DOHH2 (cell line): ENCODE data around the gene ROBO1.

Source experiments
- H3F3A ChIP-seq: fragments of 200-600 bp; sonication (generic), shearing (Covaris generic); 2 replicates; pipeline ENCODE4 v1.6.0; 2016; ENCODE audit warnings: antibody characterized with exemption, mild to moderate bottlenecking; ENCODE audit not compliant: control insufficient read depth, insufficient read depth
- H3K27ac ChIP-seq: fragments of 200-600 bp; sonication (generic); 2 replicates; pipeline ENCODE4 v1.5.1; 2014; ENCODE audit warnings: low read depth, mild to moderate bottlenecking, low read length, moderate library complexity
- H3K27me3 ChIP-seq: fragments of 200-600 bp; sonication (generic); 2 replicates; pipeline ENCODE4 v1.6.1; 2014; ENCODE audit warnings: mild to moderate bottlenecking, low read length, mixed read lengths; ENCODE audit not compliant: control insufficient read depth
- H3K36me3 ChIP-seq: fragments of 200-600 bp; sonication (generic); 2 replicates; pipeline ENCODE4 v1.6.1; 2014; ENCODE audit warnings: mild to moderate bottlenecking, low read length, moderate library complexity, mixed read lengths; ENCODE audit not compliant: control insufficient read depth
- H3K4me1 ChIP-seq: fragments of 200-600 bp; sonication (generic); 2 replicates; pipeline ENCODE4 v1.6.1; 2014; ENCODE audit warnings: mild to moderate bottlenecking, low read length, mixed read lengths; ENCODE audit not compliant: control insufficient read depth
- H3K4me2 ChIP-seq: fragments of 200-600 bp; sonication (generic); 2 replicates; pipeline ENCODE4 v1.6.0; 2014; ENCODE audit warnings: mild to moderate bottlenecking, low read length, moderate library complexity
- H3K4me3 ChIP-seq: fragments of 200-600 bp; sonication (generic); 2 replicates; pipeline ENCODE4 v1.5.1; 2014; ENCODE audit warnings: mild to moderate bottlenecking, low read length, mixed read lengths
- H3K79me2 ChIP-seq: fragments of 200-600 bp; sonication (generic); 2 replicates; pipeline ENCODE4 v1.6.1; 2014; ENCODE audit warnings: mild to moderate bottlenecking, low read length, mixed read lengths; ENCODE audit not compliant: control insufficient read depth
- H3K9me2 ChIP-seq: fragments of 200-600 bp; sonication (generic); replicated peaks from 2 replicates; pipeline ENCODE4 v1.6.1; 2014; ENCODE audit warnings: mild to moderate bottlenecking, low read length, mixed read lengths; ENCODE audit not compliant: control insufficient read depth
- H3K9me3 ChIP-seq: fragments of 200-600 bp; sonication (generic); 2 replicates; pipeline ENCODE4 v1.6.1; 2014; ENCODE audit warnings: antibody characterized with exemption, low read length, mixed read lengths; ENCODE audit not compliant: control insufficient read depth, insufficient read depth
- H4K20me1 ChIP-seq: fragments of 200-600 bp; sonication (generic); 2 replicates; pipeline ENCODE4 v1.6.0; 2014; ENCODE audit warnings: low read depth, mild to moderate bottlenecking, antibody characterized with exemption, low read length, moderate library complexity; ENCODE audit not compliant: control insufficient read depth, insufficient read depth
- CTCF ChIP-seq: fragments of 200-600 bp; sonication (generic); IDR thresholded peaks from one replicate; pipeline ENCODE4 v1.5.1; 2014; ENCODE audit warnings: antibody characterized with exemption, mild to moderate bottlenecking, low read depth, low read length; ENCODE audit not compliant: poor library complexity, severe bottlenecking
- EZH2phosphoT487 ChIP-seq: fragments of 200-600 bp; sonication (generic); IDR thresholded peaks from 2 replicates; pipeline ENCODE4 v1.6.1; 2017; ENCODE audit warnings: borderline replicate concordance, mild to moderate bottlenecking, antibody characterized with exemption, low read length, moderate library complexity, mixed read lengths

ROBO1 gene

GRCh38 chr3:78838362-78838761 lies 929.4 kb downstream of the ROBO1 start:
- Histone ChIP-seq H3K4me2 (no peak overlapping the region), H3K79me2 (no peaks in the 10 kb centered on the region), H3K4me1 (no peaks in the 10 kb centered on the region)

DNA sequence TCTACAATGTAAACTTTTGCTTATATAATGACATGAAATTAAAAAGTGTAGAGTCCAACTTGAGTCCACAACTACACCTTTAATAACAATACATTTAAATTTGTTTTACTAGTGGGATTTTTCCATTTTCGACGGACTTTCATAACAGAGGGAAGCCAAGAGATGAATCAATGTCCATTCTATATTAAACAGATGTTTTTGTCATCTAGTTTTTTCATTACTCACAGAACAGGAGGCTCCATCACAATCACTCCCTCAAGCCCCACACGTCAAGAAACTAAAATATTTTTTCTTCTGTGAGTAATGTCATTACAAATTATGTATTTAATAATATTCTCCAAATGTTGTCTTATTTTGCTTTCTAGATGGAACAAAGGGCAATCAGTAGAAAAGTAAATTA lies 932.9 kb downstream of the ROBO1 start:
- H3K4me2 ChIP-seq = no peak overlapping the region
- H3K4me3 ChIP-seq = no peak overlapping the region
- no peaks in the 10 kb centered on the region for H3F3A ChIP-seq
- H4K20me1 ChIP-seq = no peaks in the 10 kb centered on the region
- H3K36me3 ChIP-seq = no peaks in the 10 kb centered on the region
- H3K9me2 ChIP-seq = no peaks in the 10 kb centered on the region
- no peaks in the 10 kb centered on the region for H3K4me1 ChIP-seq
- H3K27me3 ChIP-seq = no peaks in the 10 kb centered on the region
- H3K9me3 ChIP-seq = 0 out of 2 replicates have a peak, but pooled peaks cover 3% of the 10 kb centered on the region
- TF ChIP-seq CTCF (no peak), EZH2phosphoT487 (no peak)
- no peaks in the 10 kb centered on the region for H3K79me2 ChIP-seq
- H3K27ac ChIP-seq = no peak overlapping the region

More at GRCh38 chr3:78838362-78838761, 929.4 kb downstream of the ROBO1 start:
- TF ChIP-seq CTCF (no peak), EZH2phosphoT487 (no peak)
- H3K4me3 ChIP-seq = no peak overlapping the region
- H3K36me3 ChIP-seq = no peaks in the 10 kb centered on the region
- H3F3A ChIP-seq = no peaks in the 10 kb centered on the region
- H3K27me3 ChIP-seq = no peaks in the 10 kb centered on the region
- no peak overlapping the region for H3K27ac ChIP-seq
- no peaks in the 10 kb centered on the region for H3K9me3 ChIP-seq
- no peaks in the 10 kb centered on the region for H4K20me1 ChIP-seq
- H3K9me2 ChIP-seq = no peaks in the 10 kb centered on the region

- H3K36me3 ChIP-seq = no peaks in the 10 kb centered on the region
- H3K79me2 ChIP-seq = no peaks in the 10 kb centered on the region
- no peaks in the 10 kb centered on the region for H3K9me2 ChIP-seq
- no peaks in the 10 kb centered on the region for H4K20me1 ChIP-seq
- no peak for TF ChIP-seq EZH2phosphoT487
- TF ChIP-seq CTCF = no peak
- no peaks in the 10 kb centered on the region for H3K27me3 ChIP-seq
- H3K4me1 ChIP-seq = no peaks in the 10 kb centered on the region
- 0 out of 2 replicates have a peak, but pooled peaks cover 3% of the 10 kb centered on the region for H3K9me3 ChIP-seq
- no peak overlapping the region for H3K27ac ChIP-seq
- no peak overlapping the region for H3K4me3 ChIP-seq
- H3F3A ChIP-seq = no peaks in the 10 kb centered on the region
- no peak overlapping the region for H3K4me2 ChIP-seq
Observed at GRCh38 chr3:78832785-78833204, 935.0 kb downstream of the ROBO1 start.
